ENCODE results near the gene CHMP4B. TPM values are rescaled to one million over a fixed set of nuclear protein-coding genes. Genes with fewer than 3 reads are reported as not detected.

The CHMP4B gene
- total RNA-seq, 4 donors from 2014 or later = 57.4 to 109 (median 82.7) TPM

GRCh38 chr20:33900521-33901131 is 89.5 kb downstream of the CHMP4B start:
- in situ Hi-C loops (cut with MboI; ENCODE audit: low sequenced_read_pairs in 4 of 4) (no loop called here), intact Hi-C loops (cut with DNase I; ENCODE audit: low total_unique reads) (no loop called here)
- Histone ChIP-seq H3K27me3 (peaks cover 0 to 9% (median 3%) of the 10 kb centered on the region in 3 donors), H3K27ac (no peak overlapping the region), H3K4me3 (no peak overlapping the region), H3K36me3 (no peaks in the 10 kb centered on the region), H3K4me1 (no peaks in the 10 kb centered on the region), H3K9me3 (no peaks in the 10 kb centered on the region)
- TF ChIP-seq CTCF (IDR thresholded peaks at IDR 0.05 in 4 of 5, conservative IDR thresholded peaks at IDR 0.05 in 1 of 5) (no peak), POLR2A (IDR thresholded peaks at IDR 0.05) (no peak)
- DNase-seq (no peak), ATAC-seq (no peak)

GRCh38 chr20:33901132-33901523 is 90.0 kb downstream of the CHMP4B start:
- TF ChIP-seq POLR2A (IDR thresholded peaks at IDR 0.05) = no peak
- no peak for TF ChIP-seq CTCF (IDR thresholded peaks at IDR 0.05 in 4 of 5, conservative IDR thresholded peaks at IDR 0.05 in 1 of 5)
- no peaks in the 10 kb centered on the region for H3K4me1 ChIP-seq

GRCh38 chr20:33902011-33902410 is 90.9 kb downstream of the CHMP4B start:
- no peak for TF ChIP-seq POLR2A (IDR thresholded peaks at IDR 0.05)
- Histone ChIP-seq H3K36me3 (no peaks in the 10 kb centered on the region), H3K27ac (no peak overlapping the region), H3K4me3 (no peak overlapping the region), H3K9me3 (no peaks in the 10 kb centered on the region), H3K27me3 (peaks cover 0 to 6% (median 3%) of the 10 kb centered on the region in 3 donors), H3K4me1 (no peaks in the 10 kb centered on the region)
- ATAC-seq (no peak), DNase-seq (no peak)
- intact Hi-C loops (cut with DNase I; ENCODE audit: low total_unique reads) = no loop called here
- in situ Hi-C loops (cut with MboI; ENCODE audit: low sequenced_read_pairs in 4 of 4) = no loop called here

More at GRCh38 chr20:33901132-33901523, 90.0 kb downstream of the CHMP4B start:
- ATAC-seq = no peak
- Histone ChIP-seq H3K36me3 (no peaks in the 10 kb centered on the region), H3K4me3 (no peak overlapping the region), H3K9me3 (no peaks in the 10 kb centered on the region), H3K27me3 (peaks cover 0 to 9% (median 3%) of the 10 kb centered on the region in 3 donors), H3K27ac (no peak overlapping the region)
- intact Hi-C loops (cut with DNase I; ENCODE audit: low total_unique reads) (no loop called here), in situ Hi-C loops (cut with MboI; ENCODE audit: low sequenced_read_pairs in 4 of 4) (no loop called here)
- DNase-seq = no peak

Other genes starting within 250 kb of the CHMP4B start
- not detected for gene C20orf144, start 149.0 kb upstream of the CHMP4B start, total RNA-seq
- gene ACTL10, start 144.4 kb upstream of the CHMP4B start, total RNA-seq = under 1 TPM in 2 of 4 donors, not detected in 2; 0.22 to 0.39 TPM
- 100 to 1,000 TPM in 2 of 4 donors, 10 to 100 TPM in 2; 72.3 to 127 (median 107) TPM for gene NECAB3, start 136.9 kb upstream of the CHMP4B start, total RNA-seq
- 1 to 10 TPM in 2 of 4 donors, under 1 TPM in 1, not detected in 1; 1.00 to 2.0 (median 1.4) TPM for gene E2F1, start 125.0 kb upstream of the CHMP4B start, total RNA-seq
- 1 to 10 TPM; 3.2 to 7.3 (median 5.3) TPM for gene PXMP4, start 91.0 kb upstream of the CHMP4B start, total RNA-seq
- 1 to 10 TPM; 1.8 to 4.6 (median 2.6) TPM for gene ZNF341, start 79.4 kb upstream of the CHMP4B start, total RNA-seq
- 100 to 1,000 TPM in 2 of 4 donors, 10 to 100 TPM in 2; 69.0 to 119 (median 93.1) TPM for gene RALY, start 182.6 kb downstream of the CHMP4B start, total RNA-seq